IMR-90 (cell line): ENCODE data around the gene CYP2E1. TPM values are rescaled to one million over a fixed set of nuclear protein-coding genes. Genes with fewer than 3 reads are reported as not detected.

Experiments used
- ATAC-seq: fragments of 200-7000 bp; cut with Tn5 transposase; 2 replicates; pipeline ENCODE4 v1.9.1; 2020; ENCODE audit warnings: low read depth, mild to moderate bottlenecking, moderate library complexity
- BruUV-seq: library from RNA; stranded (reverse); fragments of 400-500 nt; replicated peaks from 2 replicates; lab custom pipeline; 2021; lab: Mats Ljungman, UMichigan
- CTCF ChIA-PET: fragments of 300-600 bp; formaldehyde crosslinking; extraction: SDS; loops from one replicate; lab custom pipeline; 2021; ENCODE audit warnings: antibody characterized with exemption; lab: Yijun Ruan, JAX
- POLR2A ChIA-PET: fragments of 300-600 bp; sonication (Branson Sonifier 250); formaldehyde crosslinking; loops from one replicate; lab custom pipeline; 2022; ENCODE audit warnings: antibody characterized with exemption; ENCODE audit not compliant: unreplicated experiment; lab: Charles Lee
- DNase-seq: peaks from one replicate; pipeline ENCODE4 v3.0.0; 2013
- H2AFZ ChIP-seq: replicated peaks from 2 replicates; pipeline ENCODE3; 2013; ENCODE audit warnings: low read length, mild to moderate bottlenecking; ENCODE audit not compliant: poor library complexity
- H2AK5ac ChIP-seq: 2 replicates; pipeline ENCODE4 v1.6.1; 2013; ENCODE audit warnings: low read depth, low read length, inconsistent platforms
- H2AK9ac ChIP-seq: replicated peaks from 2 replicates; pipeline ENCODE3; 2013; ENCODE audit warnings: mild to moderate bottlenecking, low read depth, low read length, moderate library complexity; ENCODE audit not compliant: poor library complexity
- H2BK120ac ChIP-seq: 2 replicates; pipeline ENCODE4 v1.6.1; 2013; ENCODE audit warnings: low read depth, low read length, inconsistent platforms
- H2BK15ac ChIP-seq: 3 replicates; pipeline ENCODE4 v1.6.1; 2013; ENCODE audit warnings: low read depth, low read length, inconsistent platforms
- H2BK20ac ChIP-seq: 2 replicates; pipeline ENCODE4 v1.6.1; 2013; ENCODE audit warnings: low read depth, mild to moderate bottlenecking, inconsistent platforms, low read length, moderate library complexity
- H2BK5ac ChIP-seq: 2 replicates; pipeline ENCODE4 v1.6.1; 2013; ENCODE audit warnings: mild to moderate bottlenecking, low read depth, low read length, inconsistent platforms; ENCODE audit not compliant: poor library complexity, severe bottlenecking
- H3K14ac ChIP-seq: replicated peaks from 2 replicates; pipeline ENCODE4 v1.6.1; 2013; ENCODE audit warnings: low read depth, low read length, inconsistent platforms
- H3K18ac ChIP-seq: 2 replicates; pipeline ENCODE4 v1.6.1; 2013; ENCODE audit warnings: low read depth, low read length, control low read depth
- H3K23ac ChIP-seq: 2 replicates; pipeline ENCODE4 v1.6.1; 2013; ENCODE audit warnings: low read depth, low read length, inconsistent platforms
- H3K27ac ChIP-seq: 2 replicates; pipeline ENCODE4 v1.5.1; 2013; ENCODE audit warnings: mild to moderate bottlenecking, control low read depth, low read length; ENCODE audit not compliant: insufficient read depth
- H3K27me3 ChIP-seq: 2 replicates; pipeline ENCODE4 v1.6.1; 2013; ENCODE audit warnings: low read length; ENCODE audit not compliant: control insufficient read depth, insufficient read depth
- H3K36me3 ChIP-seq: 2 replicates; pipeline ENCODE4 v1.6.1; 2013; ENCODE audit warnings: low read length, mixed read lengths; ENCODE audit not compliant: control insufficient read depth, insufficient read depth
- H3K4ac ChIP-seq: 2 replicates; pipeline ENCODE4 v1.6.1; 2013; ENCODE audit warnings: low read depth, low read length, inconsistent platforms
- H3K4me1 ChIP-seq: 2 replicates; pipeline ENCODE4 v1.6.1; 2013; ENCODE audit warnings: low read length, mixed read lengths; ENCODE audit not compliant: control insufficient read depth, insufficient read depth
- H3K4me2 ChIP-seq: 2 replicates; pipeline ENCODE4 v1.6.1; 2013; ENCODE audit warnings: low read depth, mild to moderate bottlenecking, control low read depth, low read length, moderate library complexity
- H3K4me3 ChIP-seq: 2 replicates; pipeline ENCODE4 v1.5.1; 2013; ENCODE audit warnings: low read depth, mild to moderate bottlenecking, control low read depth, low read length, moderate library complexity; ENCODE audit not compliant: insufficient read depth
- H3K56ac ChIP-seq: 2 replicates; pipeline ENCODE4 v1.6.1; 2013; ENCODE audit warnings: low read length, inconsistent platforms; ENCODE audit not compliant: insufficient read depth; ENCODE audit errors: extremely low read depth
- H3K79me1 ChIP-seq, 2 experiments: 2 replicates each; pipeline ENCODE4 v1.6.1; 2013; ENCODE audit warnings: low read length in 2 of 2, inconsistent platforms in 1 of 2, low read depth in 1 of 2
- H3K9ac ChIP-seq: 2 replicates; pipeline ENCODE4 v1.6.1; 2013; ENCODE audit warnings: low read depth, low read length, control low read depth
- H3K9me1 ChIP-seq: 2 replicates; pipeline ENCODE4 v1.6.1; 2013; ENCODE audit warnings: low read length, inconsistent platforms; ENCODE audit not compliant: insufficient read depth
- H3K9me3 ChIP-seq: 2 replicates; pipeline ENCODE4 v1.6.1; 2013; ENCODE audit warnings: low read length; ENCODE audit not compliant: control insufficient read depth, insufficient read depth
- H4K20me1 ChIP-seq: 2 replicates; pipeline ENCODE4 v1.6.1; 2013; ENCODE audit warnings: low read length, inconsistent platforms; ENCODE audit not compliant: insufficient read depth
- H4K5ac ChIP-seq: 2 replicates; pipeline ENCODE4 v1.6.1; 2013; ENCODE audit warnings: mild to moderate bottlenecking, low read depth, low read length, control low read depth
- H4K8ac ChIP-seq, 2 experiments: 2 replicates each; pipeline ENCODE4 v1.6.1; 2013; ENCODE audit warnings: low read depth in 2 of 2, low read length in 2 of 2, control low read depth in 1 of 2, inconsistent platforms in 1 of 2
- H4K91ac ChIP-seq: 2 replicates; pipeline ENCODE4 v1.6.1; 2013; ENCODE audit warnings: low read depth, low read length, inconsistent platforms; ENCODE audit not compliant: insufficient read depth
- FOS ChIP-seq: fragments of 150-350 bp; IDR thresholded peaks from 2 replicates; pipeline ENCODE4 v1.6.1; 2016; ENCODE audit warnings: low read depth, low read length
- MAFK ChIP-seq: IDR thresholded peaks from 2 replicates; pipeline ENCODE4 v1.6.1; 2012; ENCODE audit warnings: low read depth, low read length, improper control_type of control experiment
- MAZ ChIP-seq: IDR thresholded peaks from 2 replicates; pipeline ENCODE4 v1.6.1; 2012; ENCODE audit warnings: low read depth, mild to moderate bottlenecking, low read length, improper control_type of control experiment, moderate library complexity, borderline replicate concordance
- NFE2L2 ChIP-seq: fragments of 150-350 bp; IDR thresholded peaks from 2 replicates; pipeline ENCODE4 v1.6.1; 2016; ENCODE audit warnings: low read depth, mild to moderate bottlenecking, low read length
- RFX5 ChIP-seq: IDR thresholded peaks from 2 replicates; pipeline ENCODE4 v1.8.0; 2012; ENCODE audit warnings: low read depth, mild to moderate bottlenecking, low read length, moderate library complexity
- SMC3 ChIP-seq: fragments of 150-350 bp; IDR thresholded peaks from 2 replicates; pipeline ENCODE4 v1.6.1; 2016; ENCODE audit warnings: low read depth, mild to moderate bottlenecking, antibody characterized with exemption, low read length, moderate library complexity
- WGBS, 2 experiments: methylation state at CpG; one replicate each; pipeline versions ENCODE4 v1.1.5 to v1.1.7; 2013; ENCODE audit warnings: missing lambda C conversion rate in 2 of 2; ENCODE audit not compliant: insufficient read length in 1 of 2; ENCODE audit errors: extremely low coverage in 2 of 2; 5-methylcytosine and 5-hydroxymethylcytosine counted together
- dilution Hi-C: fragments of 300-500 bp; cut with HindIII; formaldehyde crosslinking; loops from one replicate; pipeline ENCODE4 v1.14.3; 2018; ENCODE audit warnings: low sequenced_read_pairs; ENCODE audit not compliant: unreplicated experiment
- in situ Hi-C: fragments of 300-500 bp; cut with MboI; formaldehyde crosslinking; loops from 3 replicates; pipeline ENCODE4 v1.14.3; 2019; ENCODE audit warnings: low sequenced_read_pairs, inconsistent platforms, mixed read lengths
- intact Hi-C: fragments of 100-400 bp; cut with micrococcal nuclease; formaldehyde crosslinking; loops from 2 replicates; pipeline ENCODE4 v1.10.0; 2022
- polyA plus RNA-seq, 3 experiments: library from polyadenylated mRNA; depleted of rRNA; stranded (reverse); fragments of >200 nt; gene quantifications; 2 replicates each; pipeline ENCODE4 v1.2.3, GENCODE V29; 2012; ENCODE audit warnings: low replicate concordance in 1 of 3
- total RNA-seq: library from RNA; depleted of rRNA; stranded (reverse); fragments of >200 nt; gene quantifications from 2 replicates; pipeline ENCODE4 v1.2.3, GENCODE V29; 2012
- TF ChIP-seq, protein P1 (sequence below): fragments of 150-350 bp; IDR thresholded peaks from 2 replicates; pipeline ENCODE4 v1.6.1; 2016; ENCODE audit warnings: low read depth, mild to moderate bottlenecking, low read length, moderate library complexity, borderline replicate concordance

Gene CYP2E1
- total and polyA plus RNA-seq, 2 of the 4 experiments (the other 2 are of a cell fraction): 0.36 to 1.7 TPM

DNA sequence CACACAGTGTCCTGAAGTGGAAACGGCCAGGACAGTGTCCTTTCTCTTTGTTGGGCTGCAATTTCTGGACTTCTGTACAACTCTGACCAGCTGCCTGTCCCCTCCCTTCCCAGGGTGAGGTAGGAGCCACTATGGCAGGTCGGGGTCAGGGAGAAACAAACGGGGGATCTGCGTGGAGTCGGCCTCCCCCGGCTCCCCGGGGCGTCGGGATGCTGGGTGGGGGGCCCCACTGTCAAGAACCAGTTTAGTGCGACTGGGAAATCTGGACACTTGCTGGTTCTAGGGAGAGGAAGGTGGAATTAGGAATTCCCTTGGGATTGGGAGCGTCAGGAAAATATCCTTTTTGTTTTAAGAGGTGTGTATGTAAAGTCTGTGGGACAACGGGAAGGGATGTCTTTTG is 37.7 kb downstream of the CYP2E1 start:
- H3K4ac ChIP-seq: no peak overlapping the region
- intact Hi-C loops: no loop called here
- CTCF ChIA-PET: no interaction called here
- H2AFZ ChIP-seq: no peak overlapping the region
- no peak overlapping the region for H3K4me2 ChIP-seq
- DNase-seq (no peak), ATAC-seq (no peak)
- H3K9me3 ChIP-seq: peaks cover 21% of the 10 kb centered on the region; the same call in 1 of the 2 replicates
- no peak overlapping the region for H4K5ac ChIP-seq
- H4K20me1 ChIP-seq: no peaks in the 10 kb centered on the region
- in situ Hi-C loops: no loop called here
- H4K91ac ChIP-seq: no peak overlapping the region
- POLR2A ChIA-PET: no interaction called here
- H3K18ac ChIP-seq: no peak overlapping the region
- H2BK120ac ChIP-seq: no peak overlapping the region
- H3K9ac ChIP-seq: no peak overlapping the region
- no peak overlapping the region for H3K4me3 ChIP-seq
- H3K9me1 ChIP-seq: no peaks in the 10 kb centered on the region
- no peaks in the 10 kb centered on the region for H3K4me1 ChIP-seq
- H2BK5ac ChIP-seq: no peak overlapping the region
- no peak overlapping the region for H2AK5ac ChIP-seq
- no CpG with 5 or more reads among the region's 12 CpGs for WGBS, 2 experiments
- no peak overlapping the region for H3K27ac ChIP-seq
- no peaks in the 10 kb centered on the region for H3K79me1 ChIP-seq
- dilution Hi-C loops: no loop called here
- TF ChIP-seq, protein P1, sequence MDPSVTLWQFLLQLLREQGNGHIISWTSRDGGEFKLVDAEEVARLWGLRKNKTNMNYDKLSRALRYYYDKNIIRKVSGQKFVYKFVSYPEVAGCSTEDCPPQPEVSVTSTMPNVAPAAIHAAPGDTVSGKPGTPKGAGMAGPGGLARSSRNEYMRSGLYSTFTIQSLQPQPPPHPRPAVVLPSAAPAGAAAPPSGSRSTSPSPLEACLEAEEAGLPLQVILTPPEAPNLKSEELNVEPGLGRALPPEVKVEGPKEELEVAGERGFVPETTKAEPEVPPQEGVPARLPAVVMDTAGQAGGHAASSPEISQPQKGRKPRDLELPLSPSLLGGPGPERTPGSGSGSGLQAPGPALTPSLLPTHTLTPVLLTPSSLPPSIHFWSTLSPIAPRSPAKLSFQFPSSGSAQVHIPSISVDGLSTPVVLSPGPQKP: no peak
- TF ChIP-seq MAFK (no peak), SMC3 (no peak), RFX5 (no peak), NFE2L2 (no peak), MAZ (no peak), FOS (no peak)
- no peak overlapping the region for H2BK20ac ChIP-seq
- H3K27me3 ChIP-seq: no peaks in the 10 kb centered on the region
- H2BK15ac ChIP-seq: no peak overlapping the region
- H3K36me3 ChIP-seq: no peaks in the 10 kb centered on the region
- BruUV-seq: no TSS peak
- no peak overlapping the region for H4K8ac ChIP-seq
- H3K14ac ChIP-seq: no peak overlapping the region
- no peak overlapping the region for H2AK9ac ChIP-seq
- H3K56ac ChIP-seq: no peak overlapping the region
- no peak overlapping the region for H3K23ac ChIP-seq
